H9 (cell line): Measurements from ENCODE around the gene RARG. TPM values are rescaled to one million over a fixed set of nuclear protein-coding genes. Genes with fewer than 3 reads are reported as not detected.

Experiments used
- DNase-seq: peaks from one replicate; pipeline ENCODE4 v3.0.0-alpha.2; 2017
- H2AFZ ChIP-seq: one replicate; pipeline ENCODE4 v1.6.1; 2013; ENCODE audit warnings: mild to moderate bottlenecking, low read length, control low read depth, moderate library complexity
- H2AK5ac ChIP-seq: 2 replicates; pipeline ENCODE4 v1.6.1; 2013; ENCODE audit warnings: low read length, control low read depth, mixed read lengths; ENCODE audit not compliant: insufficient read length
- H2BK120ac ChIP-seq: one replicate; pipeline ENCODE4 v1.6.1; 2013; ENCODE audit warnings: low read depth, mild to moderate bottlenecking, low read length, control low read depth, inconsistent platforms; ENCODE audit not compliant: poor library complexity, severe bottlenecking
- H2BK12ac ChIP-seq: 2 replicates; pipeline ENCODE4 v1.6.1; 2013; ENCODE audit warnings: low read length, control low read depth, mixed read lengths, low read depth; ENCODE audit not compliant: insufficient read length
- H2BK15ac ChIP-seq: 2 replicates; pipeline ENCODE4 v1.6.1; 2013; ENCODE audit warnings: low read depth, low read length, control low read depth
- H2BK20ac ChIP-seq: one replicate; pipeline ENCODE4 v1.6.1; 2013; ENCODE audit warnings: low read depth, mild to moderate bottlenecking, low read length, control low read depth, inconsistent platforms; ENCODE audit not compliant: poor library complexity, severe bottlenecking
- H2BK5ac ChIP-seq: 2 replicates; pipeline ENCODE4 v1.6.1; 2013; ENCODE audit warnings: low read length, control low read depth, mixed read lengths; ENCODE audit not compliant: insufficient read length
- H3K14ac ChIP-seq: 2 replicates; pipeline ENCODE4 v1.6.1; 2013; ENCODE audit warnings: low read length, control low read depth; ENCODE audit not compliant: insufficient read depth
- H3K18ac ChIP-seq: 2 replicates; pipeline ENCODE4 v1.6.1; 2013; ENCODE audit warnings: low read depth, mild to moderate bottlenecking, mixed read lengths, low read length, control low read depth; ENCODE audit not compliant: insufficient read length
- H3K23ac ChIP-seq: 2 replicates; pipeline ENCODE4 v1.6.1; 2013; ENCODE audit warnings: low read length, control low read depth, mixed read lengths, low read depth; ENCODE audit not compliant: insufficient read length
- H3K23me2 ChIP-seq: 2 replicates; pipeline ENCODE4 v1.6.1; 2013; ENCODE audit warnings: low read depth, mild to moderate bottlenecking, mixed read lengths, low read length, control low read depth; ENCODE audit not compliant: insufficient read length, poor library complexity, severe bottlenecking
- H3K27ac ChIP-seq: 2 replicates; pipeline ENCODE4 v1.5.1; 2013; ENCODE audit warnings: low read length, control low read depth, mixed read lengths, low read depth; ENCODE audit not compliant: insufficient read length
- H3K27me3 ChIP-seq: 2 replicates; pipeline ENCODE4 v1.6.1; 2013; ENCODE audit warnings: low read length, control low read depth, inconsistent platforms; ENCODE audit not compliant: insufficient read depth
- H3K4ac ChIP-seq: 2 replicates; pipeline ENCODE4 v1.6.1; 2013; ENCODE audit warnings: low read depth, mild to moderate bottlenecking, control low read depth, inconsistent platforms, low read length, moderate library complexity
- H3K4me1 ChIP-seq: 2 replicates; pipeline ENCODE4 v1.6.1; 2013; ENCODE audit warnings: low read length, control low read depth, inconsistent platforms; ENCODE audit not compliant: insufficient read depth
- H3K4me2 ChIP-seq: 2 replicates; pipeline ENCODE4 v1.6.1; 2013; ENCODE audit warnings: low read length, control low read depth, mixed read lengths; ENCODE audit not compliant: insufficient read length, insufficient read depth
- H3K56ac ChIP-seq: 2 replicates; pipeline ENCODE4 v1.6.1; 2013; ENCODE audit warnings: low read depth, mild to moderate bottlenecking, mixed read lengths, low read length, control low read depth; ENCODE audit not compliant: insufficient read length
- H3K79me1 ChIP-seq: 2 replicates; pipeline ENCODE4 v1.6.1; 2013; ENCODE audit warnings: low read depth, mild to moderate bottlenecking, moderate library complexity, low read length, control low read depth, inconsistent platforms; ENCODE audit not compliant: insufficient read depth, poor library complexity, severe bottlenecking
- H3K79me2 ChIP-seq: 2 replicates; pipeline ENCODE4 v1.6.1; 2013; ENCODE audit warnings: low read length, control low read depth, inconsistent platforms; ENCODE audit not compliant: insufficient read depth
- H3K9ac ChIP-seq: 2 replicates; pipeline ENCODE4 v1.6.1; 2013; ENCODE audit warnings: low read length, control low read depth, mixed read lengths; ENCODE audit not compliant: insufficient read length; ENCODE audit errors: extremely low read depth
- H3K9me3 ChIP-seq: one replicate; pipeline ENCODE4 v1.6.1; 2013; ENCODE audit warnings: low read depth, low read length, inconsistent platforms; ENCODE audit not compliant: control insufficient read depth
- H3T11ph ChIP-seq: one replicate; pipeline ENCODE4 v1.6.1; 2013; ENCODE audit warnings: mild to moderate bottlenecking, low read length, control low read depth, inconsistent platforms
- H4K20me1 ChIP-seq: one replicate; pipeline ENCODE4 v1.6.1; 2013; ENCODE audit not compliant: control insufficient read depth, insufficient read length, insufficient read depth
- H4K5ac ChIP-seq: 2 replicates; pipeline ENCODE4 v1.6.1; 2013; ENCODE audit warnings: low read depth, mild to moderate bottlenecking, mixed read lengths, low read length, control low read depth; ENCODE audit not compliant: insufficient read length
- H4K8ac ChIP-seq: replicated peaks from 2 replicates; pipeline ENCODE4 v1.6.1; 2013; ENCODE audit warnings: low read length, control low read depth, mixed read lengths, low read depth; ENCODE audit not compliant: insufficient read length
- H4K91ac ChIP-seq: 2 replicates; pipeline ENCODE4 v1.6.1; 2013; ENCODE audit warnings: low read depth, mild to moderate bottlenecking, moderate library complexity, mixed read lengths, low read length, control low read depth; ENCODE audit not compliant: insufficient read length
- H3K27ac Mint-ChIP-seq, 3 experiments: 2 replicates in 2 of 3; 3 replicates in 1 of 3; pipeline ENCODE4 v1.8.0; 2020 to 2021; ENCODE audit warnings: mixed read lengths in 3 of 3, mild to moderate bottlenecking in 1 of 3, moderate library complexity in 1 of 3
- H3K27me3 Mint-ChIP-seq: 2 replicates; pipeline ENCODE4 v1.8.0; 2021; ENCODE audit warnings: low read depth, mild to moderate bottlenecking, moderate library complexity, mixed read lengths
- H3K36me3 Mint-ChIP-seq, 3 experiments: 2 replicates in 2 of 3; 3 replicates in 1 of 3; pipeline ENCODE4 v1.8.0; 2020 to 2021; ENCODE audit warnings: low read depth in 3 of 3, mixed read lengths in 3 of 3; ENCODE audit not compliant: insufficient read depth in 1 of 3
- H3K4me1 Mint-ChIP-seq, 2 experiments: 2 replicates each; pipeline ENCODE4 v1.8.0; 2020; ENCODE audit warnings: mixed read lengths in 2 of 2
- H3K4me3 Mint-ChIP-seq, 2 experiments: 2 replicates in 1 of 2; 3 replicates in 1 of 2; pipeline ENCODE4 v1.8.0; 2020 to 2021; ENCODE audit warnings: mild to moderate bottlenecking in 2 of 2, mixed read lengths in 2 of 2, moderate library complexity in 1 of 2
- H3K9me3 Mint-ChIP-seq, 2 experiments: 2 replicates in 1 of 2; 3 replicates in 1 of 2; pipeline ENCODE4 v1.8.0; 2020; ENCODE audit warnings: mild to moderate bottlenecking in 2 of 2, mixed read lengths in 2 of 2, moderate library complexity in 1 of 2
- CTCF ChIP-seq: fragments of 200-600 bp; sonication (generic); conservative IDR thresholded peaks from 3 replicates; pipeline ENCODE4 v1.8.0; 2021; ENCODE audit warnings: antibody characterized with exemption, mild to moderate bottlenecking
- WGBS: extraction: QIAGEN DNeasy Blood & Tissue Kit; methylation state at CpG from one replicate; pipeline ENCODE4 v1.1.7; 2013; ENCODE audit warnings: missing lambda C conversion rate, low lambda C conversion rate, mixed read lengths; ENCODE audit not compliant: insufficient read length; ENCODE audit errors: extremely low coverage; 5-methylcytosine and 5-hydroxymethylcytosine counted together
- total RNA-seq: library from RNA; stranded (reverse); gene quantifications from 2 replicates; pipeline ENCODE4 v1.2.1, GENCODE V29; 2021

The RARG gene
- total RNA-seq, 1 experiment from 2014 or later = 43.7 TPM

- no peak overlapping the region for H3K4me2 ChIP-seq
- Mint-ChIP-seq H3K27me3 (peaks cover 17% of the 10 kb centered on the region), H3K36me3 (peaks cover 20 to 54% (median 46%) of the 10 kb centered on the region in 3 experiments; a peak in 6 of 7 replicates), H3K27ac (peak overlapping the region in 1 of 3 experiments; percentile 92; a peak in 1 of 7 replicates), H3K9me3 (no peaks in the 10 kb centered on the region; a peak in 2 of 5 replicates), H3K4me3 (peak overlapping the region; percentile 14 to 94; a peak in 2 of 5 replicates), H3K4me1 (peaks cover 62 to 65% of the 10 kb centered on the region in 2 experiments)
- no peak overlapping the region for H3K56ac ChIP-seq
- no peak overlapping the region for H2BK120ac ChIP-seq
- no peak overlapping the region for H3K18ac ChIP-seq
- H4K20me1 ChIP-seq = no peaks in the 10 kb centered on the region
- H3K79me1 ChIP-seq = no peaks in the 10 kb centered on the region
- no peak overlapping the region for H3K14ac ChIP-seq
- no peak overlapping the region for H3K4ac ChIP-seq
- H3K79me2 ChIP-seq = peaks cover 4% of the 10 kb centered on the region; the same call in 1 of the 2 replicates
- no CpG with 5 or more reads among the region's 8 CpGs for WGBS
- no peak overlapping the region for H4K5ac ChIP-seq
- H4K91ac ChIP-seq = no peak overlapping the region
- H3K4me1 ChIP-seq = peaks cover 33% of the 10 kb centered on the region; the same call in 1 of the 2 replicates
- H3K27ac ChIP-seq = no peak overlapping the region
- H3K23ac ChIP-seq = no peak overlapping the region
- no peaks in the 10 kb centered on the region for H3K9me3 ChIP-seq
- H2BK12ac ChIP-seq = no peak overlapping the region
- H2BK20ac ChIP-seq = no peak overlapping the region
- H4K8ac ChIP-seq = no peak overlapping the region
- peaks cover 15% of the 10 kb centered on the region for H3K23me2 ChIP-seq
- no peak overlapping the region for H3K9ac ChIP-seq
- no peak overlapping the region for H2AK5ac ChIP-seq
- TF ChIP-seq CTCF = no peak
- no peak overlapping the region for H2BK15ac ChIP-seq
- H2AFZ ChIP-seq = no peak overlapping the region
- peaks cover 3% of the 10 kb centered on the region; the same call in 1 of the 2 replicates for H3K27me3 ChIP-seq
- H2BK5ac ChIP-seq = no peak overlapping the region
- H3T11ph ChIP-seq = no peak overlapping the region
- no peak for DNase-seq
Observed at GRCh38 chr12:53215497-53215896, 16.5 kb downstream of the RARG start.
